Endothelial cell (in vitro differentiated cells): ENCODE data around the gene MASTL. TPM values are rescaled to one million over a fixed set of nuclear protein-coding genes. Genes with fewer than 3 reads are reported as not detected.

Source experiments
- DNase-seq: peaks from one replicate; pipeline ENCODE4 v3.0.0; 2021; ENCODE audit warnings: low spot score
- H3K27ac Mint-ChIP-seq: one replicate; pipeline ENCODE4 v1.8.0; 2021; ENCODE audit warnings: mixed read lengths, inconsistent platforms; ENCODE audit not compliant: unreplicated experiment
- H3K27me3 Mint-ChIP-seq: one replicate; pipeline ENCODE4 v1.8.0; 2021; ENCODE audit warnings: mild to moderate bottlenecking, moderate library complexity, mixed read lengths, inconsistent platforms; ENCODE audit not compliant: unreplicated experiment
- H3K36me3 Mint-ChIP-seq: one replicate; pipeline ENCODE4 v1.8.0; 2021; ENCODE audit warnings: mild to moderate bottlenecking, low read depth, mixed read lengths, inconsistent platforms; ENCODE audit not compliant: unreplicated experiment
- H3K4me1 Mint-ChIP-seq: one replicate; pipeline ENCODE4 v1.8.0; 2021; ENCODE audit warnings: mild to moderate bottlenecking, mixed read lengths, inconsistent platforms; ENCODE audit not compliant: unreplicated experiment
- H3K4me3 Mint-ChIP-seq: one replicate; pipeline ENCODE4 v1.8.0; 2021; ENCODE audit warnings: mild to moderate bottlenecking, mixed read lengths, inconsistent platforms; ENCODE audit not compliant: unreplicated experiment
- H3K9me3 Mint-ChIP-seq: one replicate; pipeline ENCODE4 v1.8.0; 2021; ENCODE audit warnings: mixed read lengths, inconsistent platforms; ENCODE audit not compliant: unreplicated experiment
- long read RNA-seq: library from polyadenylated mRNA; unstranded; transcript quantifications from one replicate; pipeline ENCODE4 v2.0.0, GENCODE V29; 2020; ENCODE audit not compliant: unreplicated experiment
- total RNA-seq: library from RNA; stranded (reverse); fragmentation: NEBNext Ultra II Directional; extraction: Animal tissue kit (Norgen Biotek cat#: 25700); gene quantifications from one replicate; pipeline ENCODE4 v1.2.1, GENCODE V29; 2021; ENCODE audit not compliant: unreplicated experiment
- TF ChIP-seq, protein P1 (sequence below): fragments of 200-600 bp; sonication (generic); IDR thresholded peaks from one replicate; pipeline ENCODE4 v1.5.0; 2021; ENCODE audit warnings: antibody characterized with exemption; ENCODE audit not compliant: unreplicated experiment

MASTL gene
- 9.9 TPM for total RNA-seq
- long read RNA-seq, partial matches to known transcripts: 0 of 2 reads
- long read RNA-seq, other reads (novel, unspliced or antisense): 0 of 2 reads

DNA sequence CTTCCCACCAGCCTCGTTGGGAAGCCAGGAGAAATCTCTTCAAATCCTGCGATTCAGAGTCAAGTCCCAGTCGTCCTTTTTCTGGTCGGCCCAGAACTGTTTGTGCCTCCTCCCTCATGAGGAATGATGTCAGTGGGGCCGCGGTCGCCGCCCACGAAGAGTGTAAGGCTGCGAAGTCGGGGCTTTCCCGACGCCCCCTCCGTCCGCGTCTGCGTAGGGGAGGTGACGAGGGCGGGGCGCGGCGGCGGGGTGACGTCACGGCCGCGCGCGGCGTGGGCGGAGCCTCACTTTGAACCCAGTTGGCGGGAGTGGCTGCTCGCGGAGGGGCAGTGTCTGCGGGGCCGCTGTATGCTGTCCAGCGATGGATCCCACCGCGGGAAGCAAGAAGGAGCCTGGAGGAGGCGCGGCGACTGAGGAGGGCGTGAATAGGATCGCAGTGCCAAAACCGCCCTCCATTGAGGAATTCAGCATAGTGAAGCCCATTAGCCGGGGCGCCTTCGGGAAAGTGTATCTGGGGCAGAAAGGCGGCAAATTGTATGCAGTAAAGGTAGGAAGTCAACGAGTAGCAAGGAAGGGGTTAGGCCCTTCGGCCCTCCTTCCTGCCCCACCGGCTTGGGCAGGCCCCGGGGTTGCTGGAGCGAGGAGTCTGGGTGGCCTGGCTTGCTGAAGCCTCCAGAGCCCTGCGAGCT lies at the start of gene MASTL:
TSS of gene MASTL (plus strand) at position 287 of the 689 bp plus-strand sequence. CDS start at position 362, 75 bp downstream.
- H3K4me1 Mint-ChIP-seq: peaks cover 34% of the 10 kb centered on the region
- peaks cover 15% of the 10 kb centered on the region for H3K27me3 Mint-ChIP-seq
- no peaks in the 10 kb centered on the region for H3K9me3 Mint-ChIP-seq
- TF ChIP-seq, protein P1, sequence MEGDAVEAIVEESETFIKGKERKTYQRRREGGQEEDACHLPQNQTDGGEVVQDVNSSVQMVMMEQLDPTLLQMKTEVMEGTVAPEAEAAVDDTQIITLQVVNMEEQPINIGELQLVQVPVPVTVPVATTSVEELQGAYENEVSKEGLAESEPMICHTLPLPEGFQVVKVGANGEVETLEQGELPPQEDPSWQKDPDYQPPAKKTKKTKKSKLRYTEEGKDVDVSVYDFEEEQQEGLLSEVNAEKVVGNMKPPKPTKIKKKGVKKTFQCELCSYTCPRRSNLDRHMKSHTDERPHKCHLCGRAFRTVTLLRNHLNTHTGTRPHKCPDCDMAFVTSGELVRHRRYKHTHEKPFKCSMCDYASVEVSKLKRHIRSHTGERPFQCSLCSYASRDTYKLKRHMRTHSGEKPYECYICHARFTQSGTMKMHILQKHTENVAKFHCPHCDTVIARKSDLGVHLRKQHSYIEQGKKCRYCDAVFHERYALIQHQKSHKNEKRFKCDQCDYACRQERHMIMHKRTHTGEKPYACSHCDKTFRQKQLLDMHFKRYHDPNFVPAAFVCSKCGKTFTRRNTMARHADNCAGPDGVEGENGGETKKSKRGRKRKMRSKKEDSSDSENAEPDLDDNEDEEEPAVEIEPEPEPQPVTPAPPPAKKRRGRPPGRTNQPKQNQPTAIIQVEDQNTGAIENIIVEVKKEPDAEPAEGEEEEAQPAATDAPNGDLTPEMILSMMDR: no peak
- H3K36me3 Mint-ChIP-seq: peaks cover 10% of the 10 kb centered on the region
- H3K4me3 Mint-ChIP-seq: peak within 1 kb of the TSS; percentile 99
- peak; percentile 91 for DNase-seq
- H3K27ac Mint-ChIP-seq: peak within 1 kb of the TSS; percentile 99

DNA sequence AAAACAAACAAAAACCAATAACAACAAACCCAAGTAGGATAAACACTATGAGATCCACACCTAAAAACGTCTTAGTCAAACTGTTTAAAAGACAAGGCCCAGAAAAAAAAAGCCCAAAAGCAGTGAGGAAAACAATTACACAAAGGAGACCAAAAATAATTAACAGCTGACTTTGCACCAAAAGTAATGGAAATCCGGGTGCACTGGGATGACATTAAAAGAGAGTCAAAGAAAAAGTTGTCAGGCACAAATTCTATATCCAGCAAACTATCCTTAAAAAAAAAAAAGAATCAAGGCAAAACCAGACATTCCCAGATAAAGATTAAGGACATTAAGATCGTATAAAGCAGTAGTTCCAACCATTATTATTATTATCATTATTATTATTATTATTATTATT lies 47.0 kb upstream of the MASTL start:
- Mint-ChIP-seq H3K36me3 (peaks cover 21% of the 10 kb centered on the region), H3K9me3 (no peaks in the 10 kb centered on the region), H3K27ac (no peak overlapping the region), H3K4me1 (no peaks in the 10 kb centered on the region), H3K4me3 (no peak overlapping the region), H3K27me3 (peaks cover 2% of the 10 kb centered on the region)
- TF ChIP-seq, protein P1: no peak
- DNase-seq: no peak

DNA sequence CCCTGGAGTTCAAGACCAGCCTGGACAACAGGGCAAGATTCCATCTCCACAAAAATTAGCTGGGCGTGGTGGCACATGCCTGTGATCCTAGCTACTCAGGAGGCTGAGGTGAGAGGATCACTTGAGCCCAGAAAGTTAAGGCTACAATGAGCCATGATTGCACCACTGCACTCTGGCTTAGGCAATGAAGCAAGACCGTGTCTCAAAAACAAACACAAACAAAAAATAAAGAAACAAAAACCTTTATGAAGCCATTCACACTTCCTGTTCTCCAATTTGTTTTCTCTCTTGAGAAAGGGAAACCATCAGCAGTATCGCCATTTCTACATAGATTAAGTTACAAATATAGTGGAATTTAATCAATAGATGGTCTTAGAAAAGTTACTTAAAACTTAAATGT lies 20.8 kb upstream of the MASTL start:
- H3K27ac Mint-ChIP-seq: no peak overlapping the region
- TF ChIP-seq, protein P1: no peak
- H3K9me3 Mint-ChIP-seq: no peaks in the 10 kb centered on the region
- H3K27me3 Mint-ChIP-seq: peaks cover 4% of the 10 kb centered on the region
- no peak for DNase-seq
- no peak overlapping the region for H3K4me3 Mint-ChIP-seq
- H3K4me1 Mint-ChIP-seq: no peaks in the 10 kb centered on the region
- H3K36me3 Mint-ChIP-seq: peaks cover 18% of the 10 kb centered on the region

DNA sequence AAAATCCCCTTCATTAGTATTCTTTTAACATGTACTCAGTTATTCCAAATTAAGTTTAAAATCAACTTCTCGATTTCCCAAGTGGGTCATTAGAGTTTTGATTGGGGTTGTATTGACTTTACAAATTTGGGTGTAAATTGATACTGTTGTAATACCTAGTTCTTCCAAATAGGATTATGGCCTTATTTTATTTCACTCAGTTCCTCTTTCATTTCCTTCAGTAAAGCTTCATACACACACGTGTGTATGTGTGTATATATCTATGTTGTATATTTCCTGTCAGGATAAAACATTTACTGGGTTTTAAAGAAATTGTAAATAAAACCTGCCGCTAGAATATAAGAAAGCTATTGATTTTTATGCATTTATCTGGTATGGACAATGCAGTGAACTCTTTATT lies 16.9 kb upstream of the MASTL start:
- H3K4me1 Mint-ChIP-seq: no peaks in the 10 kb centered on the region
- peaks cover 1% of the 10 kb centered on the region for H3K27me3 Mint-ChIP-seq
- no peak overlapping the region for H3K27ac Mint-ChIP-seq
- DNase-seq: no peak
- no peaks in the 10 kb centered on the region for H3K9me3 Mint-ChIP-seq
- H3K4me3 Mint-ChIP-seq: no peak overlapping the region
- TF ChIP-seq, protein P1: no peak
- peaks cover 6% of the 10 kb centered on the region for H3K36me3 Mint-ChIP-seq

DNA sequence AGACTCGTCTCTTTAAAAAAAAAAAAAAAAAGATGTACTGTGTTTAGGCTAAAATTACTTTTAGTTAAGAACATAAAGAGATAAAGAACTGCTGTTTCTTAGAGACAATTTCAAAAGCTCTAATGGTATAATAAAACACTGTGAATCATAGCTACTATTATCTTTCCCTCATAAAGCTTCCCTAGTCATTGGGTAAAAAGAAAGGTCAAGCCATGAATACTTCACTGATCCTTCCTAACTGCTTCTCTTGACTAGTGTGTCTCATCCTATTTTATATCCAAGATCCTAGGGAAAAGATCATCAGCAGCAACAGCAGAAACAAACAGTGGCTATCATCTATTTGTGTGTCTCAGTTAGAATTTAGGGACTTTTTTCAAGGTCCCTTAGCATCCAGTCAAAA lies 11.5 kb upstream of the MASTL start:
- peaks cover 28% of the 10 kb centered on the region for H3K36me3 Mint-ChIP-seq
- no peaks in the 10 kb centered on the region for H3K4me1 Mint-ChIP-seq
- H3K27ac Mint-ChIP-seq: no peak overlapping the region
- TF ChIP-seq, protein P1: no peak
- H3K4me3 Mint-ChIP-seq: no peak overlapping the region
- no peak for DNase-seq
- peaks cover 1% of the 10 kb centered on the region for H3K27me3 Mint-ChIP-seq
- no peaks in the 10 kb centered on the region for H3K9me3 Mint-ChIP-seq
